Adrenal gland (tissue), 12 donors: ENCODE data around the gene ZNF697. TPM values are rescaled to one million over a fixed set of nuclear protein-coding genes. Genes with fewer than 3 reads are reported as not detected.

Experiments
- DNase-seq, 7 donors: peaks; one replicate each; pipeline ENCODE4 v3.0.0-alpha.2; 2019 to 2020
- H3K27ac ChIP-seq, 5 donors: fragments of 200-600 bp; sonication (generic) in 4 of 5; 1 replicate in 3 of 5; 2 replicates in 2 of 5; pipeline versions ENCODE4 v1.5.1 to v1.8.0; 2016 to 2020; ENCODE audit warnings: mild to moderate bottlenecking in 1 of 5
- H3K27me3 ChIP-seq: fragments of 200-600 bp; 2 replicates; pipeline ENCODE4 v1.8.0; 2021
- H3K36me3 ChIP-seq, 2 donors: fragments of 200-600 bp; replicated peaks in 1 of 2; 1 replicate in 1 of 2; 2 replicates in 1 of 2; pipeline versions ENCODE4 v1.5.1 to v1.8.0; 2018 to 2022
- H3K4me1 ChIP-seq, 2 donors: fragments of 200-600 bp; replicated peaks in 1 of 2; 1 replicate in 1 of 2; 2 replicates in 1 of 2; pipeline versions ENCODE4 v1.5.1 to v1.8.0; 2018 to 2021
- H3K4me3 ChIP-seq, 4 donors: fragments of 200-600 bp; sonication (generic) in 3 of 4; one replicate each; pipeline ENCODE4 v1.5.1; 2016 to 2018
- H3K9me3 ChIP-seq, 3 donors: fragments of 200-600 bp; sonication (generic) in 1 of 3; replicated peaks in 1 of 3; 1 replicate in 2 of 3; 2 replicates in 1 of 3; pipeline versions ENCODE4 v1.5.1 to v1.8.0; 2016 to 2021
- POLR2A ChIP-seq, 2 donors: fragments of 450-650 bp; IDR thresholded peaks; one replicate each; pipeline ENCODE4 v1.6.1; 2017; ENCODE audit warnings: antibody characterized with exemption in 2 of 2, mild to moderate bottlenecking in 2 of 2, moderate library complexity in 1 of 2
- WGBS, 4 donors: extraction: QIAGEN DNeasy Blood & Tissue Kit in 2 of 4; methylation state at CpG; one replicate each; pipeline versions ENCODE4 v1.1.5 to v1.1.7; 2013 to 2017; 5-methylcytosine and 5-hydroxymethylcytosine counted together
- intact Hi-C, 2 donors: fragments of 100-400 bp; cut with DNase I; formaldehyde crosslinking; loops; one replicate each; pipeline versions ENCODE4 v1.14.1 to v1.15.0; 2022 to 2023
- polyA plus RNA-seq, 3 donors: library from polyadenylated mRNA; stranded (reverse); fragments of 200-250 nt in 2 of 3; fragments of 350-450 nt in 1 of 3; fragmentation: Illumina TruSeq in 1 of 3; extraction: RNeasy Lipid Tissue Mini Kit (QIAGEN cat#74804) in 1 of 3; gene quantifications; one replicate each; pipeline ENCODE4 v1.2.3, GENCODE V29; 2013 to 2014
- total RNA-seq, 9 donors: library from RNA; depleted of rRNA in 4 of 9; stranded (reverse); fragments of >200 nt in 4 of 9; fragments of 120-200 nt in 1 of 9; fragmentation: NEBNext Ultra II Directional in 1 of 9; extraction: Animal tissue kit (Norgen Biotek cat#: 25700) in 1 of 9; gene quantifications; one replicate each; pipeline versions ENCODE4 v1.1.0 to v1.2.4, GENCODE V29; 2013 to 2023
- TF ChIP-seq, protein P1 (sequence below), 6 experiments: fragments of 450-650 bp in 4 of 6; fragments of 200-600 bp in 2 of 6; sonication (generic) in 1 of 6; IDR thresholded peaks; 1 replicate in 5 of 6; 2 replicates in 1 of 6; pipeline versions ENCODE4 v1.5.1 to v1.8.0; 2016 to 2021; ENCODE audit warnings: antibody characterized with exemption in 6 of 6, mild to moderate bottlenecking in 2 of 6, moderate library complexity in 1 of 6
- donor health status: healthy with polysubstance abuse.
- donor health status: Bipolar disorder and iron deficiency.
- donor health status: DM: yes; HTN: yes; CAD: no.
- donor health status: DM: no; HTN: no; CAD: no.
- donor health status: DM: no; HTN: no; CAD: no.
- donor health status: DM: yes; HTN: yes; CAD: no.

Gene ZNF697
- total and polyA plus RNA-seq, 12 donors: 1.7 to 14.5 (median 5.3) TPM

DNA sequence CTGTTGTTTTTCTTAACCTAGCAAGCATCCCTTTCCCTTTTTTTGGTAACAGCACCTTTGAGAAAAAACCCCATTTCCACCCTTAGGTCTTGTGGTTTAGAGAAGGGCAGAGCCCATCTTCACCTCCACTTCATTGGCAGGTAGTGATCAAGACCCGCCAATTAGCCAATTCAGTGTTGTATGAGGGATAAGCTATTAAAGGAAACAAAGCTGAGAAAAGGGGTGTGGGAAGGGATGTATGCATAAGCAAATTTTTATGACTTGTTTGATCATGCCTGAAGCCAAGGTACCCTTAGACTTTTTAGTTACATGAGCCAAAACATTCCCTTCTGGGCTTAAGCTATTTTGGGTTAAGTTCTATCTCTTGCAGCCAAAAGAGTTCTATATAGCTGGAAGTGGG is 3.6 kb upstream of the ZNF697 start:
- Histone ChIP-seq H3K9me3 (no peaks in the 10 kb centered on the region), H3K27ac (no peak overlapping the region), H3K27me3 (no peaks in the 10 kb centered on the region), H3K4me3 (no peak overlapping the region), H3K4me1 (peaks cover 0 to 26% of the 10 kb centered on the region in 2 donors), H3K36me3 (no peaks in the 10 kb centered on the region)
- no peak for TF ChIP-seq POLR2A (IDR thresholded peaks at IDR 0.05)
- TF ChIP-seq, protein P1, sequence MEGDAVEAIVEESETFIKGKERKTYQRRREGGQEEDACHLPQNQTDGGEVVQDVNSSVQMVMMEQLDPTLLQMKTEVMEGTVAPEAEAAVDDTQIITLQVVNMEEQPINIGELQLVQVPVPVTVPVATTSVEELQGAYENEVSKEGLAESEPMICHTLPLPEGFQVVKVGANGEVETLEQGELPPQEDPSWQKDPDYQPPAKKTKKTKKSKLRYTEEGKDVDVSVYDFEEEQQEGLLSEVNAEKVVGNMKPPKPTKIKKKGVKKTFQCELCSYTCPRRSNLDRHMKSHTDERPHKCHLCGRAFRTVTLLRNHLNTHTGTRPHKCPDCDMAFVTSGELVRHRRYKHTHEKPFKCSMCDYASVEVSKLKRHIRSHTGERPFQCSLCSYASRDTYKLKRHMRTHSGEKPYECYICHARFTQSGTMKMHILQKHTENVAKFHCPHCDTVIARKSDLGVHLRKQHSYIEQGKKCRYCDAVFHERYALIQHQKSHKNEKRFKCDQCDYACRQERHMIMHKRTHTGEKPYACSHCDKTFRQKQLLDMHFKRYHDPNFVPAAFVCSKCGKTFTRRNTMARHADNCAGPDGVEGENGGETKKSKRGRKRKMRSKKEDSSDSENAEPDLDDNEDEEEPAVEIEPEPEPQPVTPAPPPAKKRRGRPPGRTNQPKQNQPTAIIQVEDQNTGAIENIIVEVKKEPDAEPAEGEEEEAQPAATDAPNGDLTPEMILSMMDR (IDR thresholded peaks at IDR 0.05): no peak
- DNase-seq: no peak
- WGBS, 4 donors: 93 to 100% (median 94%) methylated on average over 1 of the region's 1 CpG
- intact Hi-C loops: no loop called here

DNA sequence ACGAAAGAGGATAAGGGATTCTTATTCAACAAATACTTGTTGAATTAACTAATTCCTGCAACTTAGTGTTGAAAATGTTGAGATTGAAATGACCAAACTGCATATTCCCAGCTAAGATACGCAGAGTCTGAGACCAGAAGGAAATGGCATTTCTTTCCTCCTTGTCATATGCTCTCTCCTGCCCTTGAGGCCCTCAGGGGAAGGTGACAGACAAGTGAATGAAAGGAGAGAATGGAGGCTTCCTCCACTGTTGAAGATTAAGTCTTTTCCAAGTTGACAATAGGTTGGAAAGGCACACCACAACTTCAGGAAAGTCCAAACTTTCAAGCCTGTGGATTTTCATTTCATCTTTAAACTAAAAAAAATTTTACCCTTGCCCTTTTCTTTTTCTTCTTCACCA is 3.1 kb upstream of the ZNF697 start:
- H3K27ac ChIP-seq: no peak overlapping the region
- no peaks in the 10 kb centered on the region for H3K27me3 ChIP-seq
- H3K36me3 ChIP-seq: no peaks in the 10 kb centered on the region
- no peaks in the 10 kb centered on the region for H3K9me3 ChIP-seq
- H3K4me1 ChIP-seq: peaks cover 0 to 29% of the 10 kb centered on the region in 2 donors
- H3K4me3 ChIP-seq: no peak overlapping the region
- no peak for TF ChIP-seq POLR2A (IDR thresholded peaks at IDR 0.05)
- TF ChIP-seq, protein P1 (IDR thresholded peaks at IDR 0.05): no peak
- DNase-seq: no peak
- 82 to 91% (median 89%) methylated on average over 2 of the region's 2 CpGs for WGBS, 4 donors
- intact Hi-C loops: no loop called here

- Histone ChIP-seq H3K27ac (peak overlapping the region in 4 of 5 donors; percentile 37 to 94 (median 90)), H3K9me3 (no peaks in the 10 kb centered on the region), H3K4me3 (peak overlapping the region in 2 of 4 donors; percentile 36 to 99), H3K4me1 (peaks cover 0 to 19% of the 10 kb centered on the region in 2 donors), H3K36me3 (no peaks in the 10 kb centered on the region), H3K27me3 (no peaks in the 10 kb centered on the region)
- TF ChIP-seq, protein P1 (IDR thresholded peaks at IDR 0.05): no peak
- no peak for TF ChIP-seq POLR2A (IDR thresholded peaks at IDR 0.05)
- intact Hi-C loops: no loop called here
- no peak for DNase-seq
- WGBS, 4 donors: 9 to 11% (median 10%) methylated on average over 10 of the region's 10 CpGs
These were observed 546 bp upstream of the ZNF697 start for GRCh38 chr1:119648620-119649004.

DNA sequence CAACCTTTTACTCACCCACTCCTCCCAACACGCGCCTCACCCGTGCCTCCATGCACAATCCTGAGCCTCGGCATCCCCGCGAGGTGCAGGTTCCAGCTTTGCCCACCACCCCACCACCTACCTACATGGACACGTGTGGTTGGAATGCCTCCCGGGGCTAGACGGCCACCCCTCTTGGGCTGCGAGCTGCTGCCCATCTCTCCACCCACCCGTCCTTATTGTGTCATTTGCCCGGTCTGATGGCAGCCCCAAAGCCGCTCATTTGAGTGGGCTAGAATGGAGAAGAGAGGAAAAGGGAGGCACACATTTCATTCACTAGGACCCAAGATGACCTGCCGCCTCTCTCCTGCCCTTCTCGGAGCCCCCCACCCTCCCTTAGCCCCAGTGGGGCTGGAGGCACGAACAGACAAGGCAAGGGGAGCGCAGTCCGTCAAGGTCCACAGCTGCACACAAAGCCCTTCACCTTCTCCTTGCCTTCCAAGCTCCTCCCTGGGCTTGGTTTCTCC is 785 bp downstream of the ZNF697 start:
- H3K9me3 ChIP-seq: no peaks in the 10 kb centered on the region
- H3K27me3 ChIP-seq: no peaks in the 10 kb centered on the region
- intact Hi-C loops: no loop called here
- TF ChIP-seq, protein P1 (IDR thresholded peaks at IDR 0.05): peak in 1 of 6 experiments; percentile 16
- TF ChIP-seq POLR2A (IDR thresholded peaks at IDR 0.05): no peak
- H3K4me1 ChIP-seq: peaks cover 0 to 16% of the 10 kb centered on the region in 2 donors
- no peaks in the 10 kb centered on the region for H3K36me3 ChIP-seq
- whole genome bisulfite sequencing, 4 donors: 2 to 9% (median 2%) methylated on average over 12 to 18 of the region's 18 CpGs
- DNase-seq: peak; percentile 12 to 54 (median 31)
- peak overlapping the region in 4 of 5 donors; percentile 37 to 94 (median 90) for H3K27ac ChIP-seq
- peak overlapping the region; percentile 49 to 99 (median 68) for H3K4me3 ChIP-seq
